Caki2 (cell line): ENCODE results near the gene FBXO7. TPM values are rescaled to one million over a fixed set of nuclear protein-coding genes. Genes with fewer than 3 reads are reported as not detected.

Source experiments
- DNase-seq: peaks from one replicate; pipeline ENCODE4 v3.0.0-alpha.2; 2015; ENCODE audit warnings: low read depth
- in situ Hi-C: cut with HindIII; loops from 2 replicates; pipeline ENCODE4 v1.10.0; 2016; ENCODE audit warnings: low sequenced_read_pairs, low pct_unique_long_range_greater_than_20kb, mixed read lengths
- total RNA-seq: library from RNA; depleted of rRNA; stranded (reverse); fragments of >200 nt; shearing (Covaris generic); gene quantifications from 2 replicates; pipeline ENCODE4 v1.2.3, GENCODE V29; 2014; ENCODE audit warnings: low replicate concordance

FBXO7 gene
- total RNA-seq, 1 experiment from 2014 or later: 145 TPM

- no peak for DNase-seq
- in situ Hi-C loops: no loop called here
These were observed 8.1 kb downstream of the FBXO7 start for GRCh38 chr22:32482708-32483107.

GRCh38 chr22:32486656-32487390, 12.2 kb downstream of the FBXO7 start:
- DNase-seq: no peak
- in situ Hi-C loops: no loop called here

- DNase-seq: no peak
- in situ Hi-C loops: no loop called here
These were observed 12.8 kb downstream of the FBXO7 start for GRCh38 chr22:32487461-32487860.

GRCh38 chr22:32489377-32489776, 14.8 kb downstream of the FBXO7 start:
- in situ Hi-C loops: no loop called here

GRCh38 chr22:32490279-32490678, 15.7 kb downstream of the FBXO7 start:
- in situ Hi-C loops: no loop called here

More at GRCh38 chr22:32489377-32489776, 14.8 kb downstream of the FBXO7 start:
- no peak for DNase-seq

GRCh38 chr22:32492111-32492510, 17.5 kb downstream of the FBXO7 start:
- in situ Hi-C loops: no loop called here
- DNase-seq: no peak

More at GRCh38 chr22:32490279-32490678, 15.7 kb downstream of the FBXO7 start:
- DNase-seq: no peak

- no peak for DNase-seq
- in situ Hi-C loops: no loop called here
These were observed 18.9 kb downstream of the FBXO7 start for GRCh38 chr22:32493551-32493950.

GRCh38 chr22:32494971-32495370, 20.4 kb downstream of the FBXO7 start:
- in situ Hi-C loops: no loop called here
- no peak for DNase-seq

GRCh38 chr22:32499666-32500065, 25.1 kb downstream of the FBXO7 start:
- DNase-seq: no peak
- in situ Hi-C loops: no loop called here

- DNase-seq: no peak
These were observed 27.5 kb downstream of the FBXO7 start for GRCh38 chr22:32501836-32502752.

GRCh38 chr22:32509045-32509444, 34.4 kb downstream of the FBXO7 start:
- in situ Hi-C loops: no loop called here
- no peak for DNase-seq

More at GRCh38 chr22:32501836-32502752, 27.5 kb downstream of the FBXO7 start:
- in situ Hi-C loops: no loop called here

GRCh38 chr22:32511274-32511673, 36.7 kb downstream of the FBXO7 start:
- in situ Hi-C loops: no loop called here
- no peak for DNase-seq

GRCh38 chr22:32511776-32512175, 37.2 kb downstream of the FBXO7 start:
- in situ Hi-C loops: no loop called here
- no peak for DNase-seq

GRCh38 chr22:32512267-32512982, 37.8 kb downstream of the FBXO7 start:
- in situ Hi-C loops: no loop called here
- no peak for DNase-seq

GRCh38 chr22:32515084-32515483, 40.5 kb downstream of the FBXO7 start:
- in situ Hi-C loops: no loop called here
- no peak for DNase-seq

- in situ Hi-C loops: no loop called here
These were observed 42.9 kb downstream of the FBXO7 start for GRCh38 chr22:32517488-32517887.

GRCh38 chr22:32517921-32518320, 43.3 kb downstream of the FBXO7 start:
- no peak for DNase-seq
- in situ Hi-C loops: no loop called here

More at GRCh38 chr22:32517488-32517887, 42.9 kb downstream of the FBXO7 start:
- DNase-seq: no peak

GRCh38 chr22:32518381-32518780, 43.8 kb downstream of the FBXO7 start:
- in situ Hi-C loops: no loop called here
- no peak for DNase-seq

GRCh38 chr22:32518848-32519247, 44.2 kb downstream of the FBXO7 start:
- DNase-seq: no peak
- in situ Hi-C loops: no loop called here
